GM12878 (cell line): Measurements from ENCODE around the gene PLEKHN1.

Source experiments
- CHD2 ChIP-seq: IDR thresholded peaks from 2 replicates; pipeline ENCODE4 v1.6.1; 2011; ENCODE audit warnings: low read depth, low read length, improper control_type of control experiment, borderline replicate concordance
- CTCF ChIP-seq, 3 experiments: IDR thresholded peaks in 2 of 3; conservative IDR thresholded peaks in 1 of 3; 2 replicates each; pipeline ENCODE4 v1.5.1; 2011; ENCODE audit warnings: low read depth in 3 of 3, low read length in 3 of 3, mild to moderate bottlenecking in 3 of 3, control low read depth in 2 of 3, moderate library complexity in 2 of 3, inconsistent platforms in 1 of 3, mixed read lengths in 1 of 3; ENCODE audit not compliant: control insufficient read depth in 2 of 3, insufficient read depth in 1 of 3; ENCODE audit errors: extremely low read depth in 1 of 3
- EP300 ChIP-seq, 2 experiments: fragments of 150-350 bp in 1 of 2; IDR thresholded peaks; 2 replicates each; pipeline ENCODE4 v1.6.1; 2011 to 2012; ENCODE audit warnings: low read depth in 2 of 2, low read length in 2 of 2, borderline replicate concordance in 1 of 2, improper control_type of control experiment in 1 of 2, inconsistent platforms in 1 of 2; ENCODE audit not compliant: control insufficient read depth in 1 of 2
- EZH2 ChIP-seq: IDR thresholded peaks from 2 replicates; pipeline ENCODE4 v1.6.1; 2012; ENCODE audit warnings: low read depth, mild to moderate bottlenecking, control low read depth, inconsistent platforms, low read length, borderline replicate concordance; ENCODE audit not compliant: control insufficient read depth
- FOXM1 ChIP-seq: IDR thresholded peaks from 2 replicates; pipeline ENCODE4 v1.6.1; 2012; ENCODE audit warnings: low read depth, mild to moderate bottlenecking, inconsistent platforms, low read length, moderate library complexity
- POLR2A ChIP-seq: IDR thresholded peaks from 2 replicates; pipeline ENCODE4 v1.6.1; 2011; ENCODE audit warnings: low read depth, mild to moderate bottlenecking, low read length
- RB1 ChIP-seq: fragments of 450-650 bp; formaldehyde crosslinking; IDR thresholded peaks from 2 replicates; pipeline ENCODE4 v1.6.1; 2017; ENCODE audit warnings: mild to moderate bottlenecking, borderline replicate concordance
- SIX5 ChIP-seq: IDR thresholded peaks from 2 replicates; pipeline ENCODE4 v1.6.1; 2011; ENCODE audit warnings: mild to moderate bottlenecking, low read depth, low read length, moderate library complexity; ENCODE audit not compliant: severe bottlenecking
- SMC3 ChIP-seq: IDR thresholded peaks from 2 replicates; pipeline ENCODE4 v1.6.1; 2011; ENCODE audit warnings: low read length, improper control_type of control experiment, borderline replicate concordance
- SUPT20H ChIP-seq: IDR thresholded peaks from 2 replicates; pipeline ENCODE4 v1.6.1; 2011; ENCODE audit warnings: low read depth, mild to moderate bottlenecking, low read length, moderate library complexity, borderline replicate concordance; ENCODE audit not compliant: control insufficient read depth
- SUZ12 ChIP-seq: fragments of 200-600 bp; sonication (generic); IDR thresholded peaks from one replicate; pipeline ENCODE4 v1.6.1; 2018; ENCODE audit warnings: antibody characterized with exemption, mild to moderate bottlenecking; ENCODE audit not compliant: unreplicated experiment
- ZNF274 ChIP-seq: IDR thresholded peaks from one replicate; pipeline ENCODE4 v1.8.0; 2011; ENCODE audit not compliant: insufficient read length, insufficient read depth
- TF ChIP-seq, protein P1 (sequence below): IDR thresholded peaks from 2 replicates; pipeline ENCODE4 v1.6.1; 2012; ENCODE audit warnings: low read depth, low read length, improper control_type of control experiment

DNA sequence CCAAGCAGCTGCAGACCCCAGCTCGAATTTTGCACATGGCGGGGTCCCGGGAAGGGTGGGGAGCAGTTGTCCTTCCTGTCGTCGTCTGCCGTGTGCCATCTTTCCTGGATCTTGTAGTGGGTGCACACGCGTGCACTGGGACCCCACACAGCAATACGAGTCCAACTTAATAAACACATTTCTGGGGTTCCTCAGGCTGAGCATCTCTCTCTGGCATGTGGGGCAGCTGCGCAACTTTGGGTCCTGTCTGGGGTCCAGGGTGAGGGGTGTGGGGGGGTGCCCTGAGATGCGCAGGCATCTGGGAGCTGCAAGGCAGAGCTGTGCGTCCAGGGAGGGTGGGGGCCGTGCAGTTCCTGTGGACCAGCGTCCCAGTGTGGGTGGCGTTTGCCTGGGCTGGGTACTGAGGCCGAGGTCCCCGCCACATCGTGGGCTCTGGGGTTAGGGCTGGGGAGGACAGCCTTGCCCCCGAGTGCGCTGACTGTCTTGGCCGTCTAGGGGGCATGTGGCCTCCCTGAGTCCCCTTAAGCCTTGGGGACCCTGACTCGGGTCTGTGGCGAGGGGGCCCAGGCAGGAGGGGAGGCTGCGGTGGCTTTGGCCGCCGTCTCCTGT is 652 bp upstream of the PLEKHN1 start:
- TF ChIP-seq EZH2 (no peak), POLR2A (no peak; the same call in 1 of the 2 replicates), CHD2 (no peak), FOXM1 (no peak), CTCF (IDR thresholded peaks at IDR 0.05 in 2 of 3, conservative IDR thresholded peaks at IDR 0.05 in 1 of 3; ENCODE audit: control insufficient read depth in 2 of 3, extremely low read depth in 1 of 3, insufficient read depth in 1 of 3, low read depth in 3 of 3, low read length in 3 of 3) (no peak), RB1 (no peak), SUPT20H (no peak), SIX5 (no peak), SMC3 (no peak), ZNF274 (no peak), EP300 (IDR thresholded peaks at IDR 0.05; ENCODE audit: borderline replicate concordance in 1 of 2, control insufficient read depth in 1 of 2, low read depth in 2 of 2, low read length in 2 of 2) (no peak), SUZ12 (no peak)
- TF ChIP-seq, protein P1, sequence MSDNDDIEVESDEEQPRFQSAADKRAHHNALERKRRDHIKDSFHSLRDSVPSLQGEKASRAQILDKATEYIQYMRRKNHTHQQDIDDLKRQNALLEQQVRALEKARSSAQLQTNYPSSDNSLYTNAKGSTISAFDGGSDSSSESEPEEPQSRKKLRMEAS, result no peak
